ENCODE measurements around the gene MDM2. TPM values are rescaled to one million over a fixed set of nuclear protein-coding genes. Genes with fewer than 3 reads are reported as not detected.

Gene MDM2
- total and polyA plus RNA-seq, 2 donors (not counting 3 experiments of a cell fraction or from before 2014, with no cell fraction given), result 16.7 to 270 TPM

GRCh38 chr12:68854554-68854953 lies 46.6 kb downstream of the MDM2 start:
- Histone ChIP-seq H2AFZ (ENCODE audit: low read depth, low read length) (no peak overlapping the region), H3K9ac (replicated peaks; ENCODE audit: extremely low read depth, insufficient read depth, low read length) (no peak overlapping the region), H3K4me1 (ENCODE audit: control insufficient read depth, extremely low read depth, insufficient read depth, low read length) (no peaks in the 10 kb centered on the region), H3K36me3 (ENCODE audit: control insufficient read depth in 2 of 2, extremely low read depth in 1 of 2, insufficient read depth in 2 of 2, low read length in 2 of 2) (no peaks in the 10 kb centered on the region), H3K9me3 (replicated peaks; ENCODE audit: control insufficient read depth, insufficient read depth, low read length) (no peaks in the 10 kb centered on the region), H3K9me1 (replicated peaks; ENCODE audit: control insufficient read depth, extremely low read depth, insufficient read depth, low read length) (no peaks in the 10 kb centered on the region), H3K27me3 (ENCODE audit: control insufficient read depth in 2 of 2, insufficient read depth in 2 of 2, low read length in 2 of 2) (peaks cover 4 to 12% of the 10 kb centered on the region in 2 experiments), H3K4me3 (replicated peaks in 1 of 3; ENCODE audit: insufficient read depth in 1 of 3, low read depth in 1 of 3, low read length in 3 of 3) (no peak overlapping the region), H3K27ac (ENCODE audit: insufficient read depth, low read depth, low read length) (no peak overlapping the region), H3K79me2 (ENCODE audit: control insufficient read depth, insufficient read depth, low read length) (no peaks in the 10 kb centered on the region), H3K4me2 (ENCODE audit: insufficient read depth, low read length) (no peak overlapping the region), H4K20me1 (replicated peaks; ENCODE audit: control insufficient read depth, extremely low read depth, insufficient read depth, low read length) (no peaks in the 10 kb centered on the region)
- DNase-seq (ENCODE audit: low read depth, low spot score) (no peak), FAIRE-seq (no peak)
- CTCF ChIA-PET, result interaction anchor here (0.9 to 1.0 kb wide), 2 partner anchors 8 to 300 kb away, joined by 3 to 4 read pairs; no protein-coding TSS in a partner anchor
- TF ChIP-seq MAX (IDR thresholded peaks at IDR 0.05; ENCODE audit: insufficient read depth, insufficient read length) (no peak), MYC (IDR thresholded peaks at IDR 0.05; ENCODE audit: low read depth, low read length) (no peak), CTCF (IDR thresholded peaks at IDR 0.05; ENCODE audit: extremely low read depth in 1 of 2, insufficient read depth in 1 of 2, low read depth in 1 of 2, low read length in 2 of 2) (no peak), POLR2A (IDR thresholded peaks at IDR 0.05; ENCODE audit: low read depth, low read length) (no peak), JUN (IDR thresholded peaks at IDR 0.05; ENCODE audit: borderline replicate concordance, insufficient read depth, insufficient read length, low read depth) (no peak), POLR2AphosphoS5 (IDR thresholded peaks at IDR 0.05; ENCODE audit: insufficient read depth, low read depth, low read length) (no peak)
- POLR2A ChIA-PET, result no interaction called here
- BruUV-seq (replicated peaks), result no TSS peak
- dilution Hi-C loops (cut with MboI; ENCODE audit: extremely low pct_ligation_motif_present, low sequenced_read_pairs), result no loop called here
- intact Hi-C loops (cut with micrococcal nuclease), result no loop called here

- no peak overlapping the region for H3K9ac ChIP-seq (replicated peaks; ENCODE audit: extremely low read depth, insufficient read depth, low read length)
- TF ChIP-seq JUN (IDR thresholded peaks at IDR 0.05; ENCODE audit: borderline replicate concordance, insufficient read depth, insufficient read length, low read depth), result no peak
- TF ChIP-seq POLR2AphosphoS5 (IDR thresholded peaks at IDR 0.05; ENCODE audit: insufficient read depth, low read depth, low read length), result no peak
- TF ChIP-seq MYC (IDR thresholded peaks at IDR 0.05; ENCODE audit: low read depth, low read length), result no peak
- TF ChIP-seq GATA2 (IDR thresholded peaks at IDR 0.05; ENCODE audit: insufficient read depth, insufficient read length, low read depth, low read length), result no peak
- TF ChIP-seq FOS (IDR thresholded peaks at IDR 0.05; ENCODE audit: borderline replicate concordance, insufficient read depth, low read length), result no peak
- TF ChIP-seq CTCF (IDR thresholded peaks at IDR 0.05; ENCODE audit: extremely low read depth in 1 of 2, insufficient read depth in 1 of 2, low read depth in 1 of 2, low read length in 2 of 2), result no peak
- no peak for TF ChIP-seq EZH2 (IDR thresholded peaks at IDR 0.05; ENCODE audit: borderline replicate concordance, low read depth, low read length, severe bottlenecking)
- TF ChIP-seq POLR2A (IDR thresholded peaks at IDR 0.05; ENCODE audit: low read depth, low read length), result no peak
- TF ChIP-seq MAX (IDR thresholded peaks at IDR 0.05; ENCODE audit: insufficient read depth, insufficient read length), result no peak
- no peaks in the 10 kb centered on the region for H4K20me1 ChIP-seq (replicated peaks; ENCODE audit: control insufficient read depth, extremely low read depth, insufficient read depth, low read length)
- no peak for FAIRE-seq
- H3K4me3 ChIP-seq (replicated peaks in 1 of 3; ENCODE audit: insufficient read depth in 1 of 3, low read depth in 1 of 3, low read length in 3 of 3), result no peak overlapping the region
- ChIA-PET CTCF (interaction anchor here (0.9 kb wide), 1 partner anchor 299 kb away, joined by 4 read pairs; no protein-coding TSS in a partner anchor), POLR2A (no interaction called here)
- no TSS peak for BruUV-seq (replicated peaks)
- no peaks in the 10 kb centered on the region for H3K9me3 ChIP-seq (replicated peaks; ENCODE audit: control insufficient read depth, insufficient read depth, low read length)
- H2AFZ ChIP-seq (ENCODE audit: low read depth, low read length), result no peak overlapping the region
- no peaks in the 10 kb centered on the region for H3K36me3 ChIP-seq (ENCODE audit: control insufficient read depth in 2 of 2, extremely low read depth in 1 of 2, insufficient read depth in 2 of 2, low read length in 2 of 2)
- H3K79me2 ChIP-seq (ENCODE audit: control insufficient read depth, insufficient read depth, low read length), result no peaks in the 10 kb centered on the region
- intact Hi-C loops (cut with micrococcal nuclease), result no loop called here
- H3K9me1 ChIP-seq (replicated peaks; ENCODE audit: control insufficient read depth, extremely low read depth, insufficient read depth, low read length), result no peaks in the 10 kb centered on the region
- DNase-seq (ENCODE audit: low read depth, low spot score), result no peak
- H3K27ac ChIP-seq (ENCODE audit: insufficient read depth, low read depth, low read length), result no peak overlapping the region
- dilution Hi-C loops (cut with MboI; ENCODE audit: extremely low pct_ligation_motif_present, low sequenced_read_pairs), result no loop called here
- H3K4me2 ChIP-seq (ENCODE audit: insufficient read depth, low read length), result no peak overlapping the region
- peaks cover 4 to 12% of the 10 kb centered on the region in 2 experiments for H3K27me3 ChIP-seq (ENCODE audit: control insufficient read depth in 2 of 2, insufficient read depth in 2 of 2, low read length in 2 of 2)
- no peaks in the 10 kb centered on the region for H3K4me1 ChIP-seq (ENCODE audit: control insufficient read depth, extremely low read depth, insufficient read depth, low read length)
Observed at GRCh38 chr12:68855111-68855510, 47.1 kb downstream of the MDM2 start.
